Body of pancreas (tissue), 4 donors: ENCODE measurements around the gene TOB1. TPM values are rescaled to one million over a fixed set of nuclear protein-coding genes. Genes with fewer than 3 reads are reported as not detected.

Experiments
- ATAC-seq: fragments of 150-250 bp; one replicate; pipeline ENCODE4 v1.9.1; 2016
- DNase-seq, 4 donors: peaks; one replicate each; pipeline ENCODE4 v3.0.0-alpha.2; 2019
- H3K27ac ChIP-seq, 4 donors: fragments of 200-600 bp; sonication (generic); 1 replicate in 3 of 4; 2 replicates in 1 of 4; pipeline versions ENCODE4 v1.5.1 to v1.6.1; 2016 to 2019; ENCODE audit warnings: mild to moderate bottlenecking in 1 of 4, mixed read lengths in 1 of 4, moderate library complexity in 1 of 4
- H3K27me3 ChIP-seq, 2 donors: fragments of 200-600 bp; sonication (generic); one replicate each; pipeline ENCODE4 v1.6.0; 2016; ENCODE audit warnings: mild to moderate bottlenecking in 1 of 2
- H3K36me3 ChIP-seq, 2 donors: fragments of 200-600 bp; sonication (generic); replicated peaks in 1 of 2; 2 replicates each; pipeline ENCODE4 v1.5.1; 2016; ENCODE audit warnings: low read depth in 2 of 2; ENCODE audit not compliant: insufficient read depth in 1 of 2
- H3K4me1 ChIP-seq: fragments of 200-600 bp; sonication (generic); one replicate; pipeline ENCODE4 v1.6.0; 2016
- H3K4me3 ChIP-seq, 2 donors: fragments of 200-600 bp; sonication (generic); 1 replicate in 1 of 2; 2 replicates in 1 of 2; pipeline ENCODE4 v1.5.1; 2016 to 2019
- H3K9me3 ChIP-seq, 3 donors: fragments of 200-600 bp; sonication (generic); 1 replicate in 2 of 3; 2 replicates in 1 of 3; pipeline ENCODE4 v1.5.1; 2016
- POLR2A ChIP-seq, 3 donors: fragments of 450-650 bp; IDR thresholded peaks; one replicate each; pipeline ENCODE4 v1.6.1; 2016; ENCODE audit warnings: antibody characterized with exemption in 3 of 3, mild to moderate bottlenecking in 2 of 3
- WGBS, 2 donors: methylation state at CpG; one replicate each; pipeline ENCODE4 v1.1.5; 2017; 5-methylcytosine and 5-hydroxymethylcytosine counted together
- intact Hi-C: fragments of 100-400 bp; cut with DNase I; formaldehyde crosslinking; loops from one replicate; pipeline ENCODE4 v1.15.1; 2023
- total RNA-seq, 2 donors: library from RNA; depleted of rRNA; stranded (reverse); fragments of >200 nt; gene quantifications; one replicate each; pipeline ENCODE4 v1.1.0, GENCODE V29; 2016
- TF ChIP-seq, protein P1 (sequence below), 7 experiments: fragments of 450-650 bp in 4 of 7; fragments of 200-600 bp in 3 of 7; sonication (generic) in 3 of 7; IDR thresholded peaks; one replicate each; pipeline ENCODE4 v1.5.1; 2016 to 2019; ENCODE audit warnings: antibody characterized with exemption in 7 of 7

Gene TOB1
- total RNA-seq, 2 donors from 2014 or later = 36.8 to 46.1 TPM

DNA sequence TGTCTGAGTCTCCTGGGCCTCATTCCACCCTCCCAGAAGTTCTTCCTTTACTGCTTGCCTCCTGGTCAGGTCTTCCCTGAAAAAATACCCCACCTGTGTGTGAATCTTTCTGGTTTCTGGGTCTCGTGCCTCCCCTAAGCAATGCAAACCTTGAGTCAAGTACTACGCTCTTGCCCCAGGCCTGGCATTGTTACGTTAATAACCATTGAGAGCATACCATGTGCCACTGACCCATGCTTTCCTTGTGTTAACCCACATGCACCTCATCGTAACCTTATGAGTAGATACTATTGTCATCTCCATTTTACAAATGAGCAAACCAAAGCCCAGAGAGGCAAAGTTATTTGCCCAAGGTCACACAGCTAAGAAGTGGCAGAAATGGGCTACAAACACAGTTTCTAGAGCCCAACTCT lies 25.4 kb upstream of the TOB1 start:
- Histone ChIP-seq H3K36me3 (no peaks in the 10 kb centered on the region), H3K9me3 (no peaks in the 10 kb centered on the region), H3K27me3 (no peaks in the 10 kb centered on the region), H3K4me3 (no peak overlapping the region), H3K4me1 (peaks cover 26% of the 10 kb centered on the region), H3K27ac (peak overlapping the region; percentile 30 to 92 (median 76))
- ATAC-seq (no peak), DNase-seq (no peak)
- 86 to 89% methylated on average over 4 of the region's 4 CpGs for WGBS, 2 donors
- intact Hi-C loops = no loop called here
- TF ChIP-seq, protein P1, sequence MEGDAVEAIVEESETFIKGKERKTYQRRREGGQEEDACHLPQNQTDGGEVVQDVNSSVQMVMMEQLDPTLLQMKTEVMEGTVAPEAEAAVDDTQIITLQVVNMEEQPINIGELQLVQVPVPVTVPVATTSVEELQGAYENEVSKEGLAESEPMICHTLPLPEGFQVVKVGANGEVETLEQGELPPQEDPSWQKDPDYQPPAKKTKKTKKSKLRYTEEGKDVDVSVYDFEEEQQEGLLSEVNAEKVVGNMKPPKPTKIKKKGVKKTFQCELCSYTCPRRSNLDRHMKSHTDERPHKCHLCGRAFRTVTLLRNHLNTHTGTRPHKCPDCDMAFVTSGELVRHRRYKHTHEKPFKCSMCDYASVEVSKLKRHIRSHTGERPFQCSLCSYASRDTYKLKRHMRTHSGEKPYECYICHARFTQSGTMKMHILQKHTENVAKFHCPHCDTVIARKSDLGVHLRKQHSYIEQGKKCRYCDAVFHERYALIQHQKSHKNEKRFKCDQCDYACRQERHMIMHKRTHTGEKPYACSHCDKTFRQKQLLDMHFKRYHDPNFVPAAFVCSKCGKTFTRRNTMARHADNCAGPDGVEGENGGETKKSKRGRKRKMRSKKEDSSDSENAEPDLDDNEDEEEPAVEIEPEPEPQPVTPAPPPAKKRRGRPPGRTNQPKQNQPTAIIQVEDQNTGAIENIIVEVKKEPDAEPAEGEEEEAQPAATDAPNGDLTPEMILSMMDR (IDR thresholded peaks at IDR 0.05) = no peak
- no peak for TF ChIP-seq POLR2A (IDR thresholded peaks at IDR 0.05)

DNA sequence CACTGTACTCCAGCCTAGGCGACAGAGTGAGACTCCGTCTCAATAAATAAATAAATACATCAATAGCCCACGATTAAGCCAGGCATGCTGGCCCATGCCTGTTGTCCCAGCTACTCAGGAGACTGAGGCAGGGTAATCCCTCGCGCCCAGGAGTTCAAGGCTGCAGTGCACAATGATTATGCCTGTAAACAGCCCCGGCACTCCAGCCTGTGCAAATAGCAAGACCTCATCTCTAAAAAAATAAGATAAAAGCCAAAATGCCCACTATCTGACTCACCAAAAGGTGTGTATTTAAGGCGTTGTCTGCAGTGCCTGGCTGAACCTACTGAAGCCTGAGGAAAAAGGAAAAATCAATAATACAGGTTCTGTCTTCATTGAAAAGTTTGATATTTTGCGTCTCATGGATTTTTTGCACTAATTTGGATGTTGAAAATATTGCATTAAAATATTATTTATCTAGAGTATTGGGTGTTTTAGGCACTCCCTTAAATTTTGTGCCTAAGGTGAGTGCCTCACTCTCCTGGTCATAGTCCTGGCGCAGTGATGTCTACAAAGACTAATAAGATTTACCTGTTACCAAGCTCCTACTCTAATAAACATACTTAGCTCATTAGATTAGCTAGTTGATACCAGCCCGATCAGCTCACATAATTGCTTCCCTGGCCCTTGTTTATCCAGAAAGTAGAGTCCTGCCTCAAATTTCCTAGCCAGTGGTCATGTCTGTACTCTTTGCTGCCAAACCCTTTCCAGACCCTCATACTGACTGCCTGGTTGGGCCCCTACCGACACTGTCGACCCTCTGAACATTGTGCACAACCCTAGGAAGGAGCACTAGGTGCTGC lies 24.7 kb upstream of the TOB1 start:
- peak overlapping the region; percentile 30 to 92 (median 76) for H3K27ac ChIP-seq
- no peaks in the 10 kb centered on the region for H3K36me3 ChIP-seq
- DNase-seq (peak in 3 of 4 donors; percentile 33 to 45 (median 33)), ATAC-seq (peak; percentile 49)
- 35 to 39% methylated on average over 12 of the region's 12 CpGs for WGBS, 2 donors
- TF ChIP-seq, protein P1 (IDR thresholded peaks at IDR 0.05) = no peak
- TF ChIP-seq POLR2A (IDR thresholded peaks at IDR 0.05) = no peak
- H3K4me3 ChIP-seq = no peak overlapping the region
- no peaks in the 10 kb centered on the region for H3K27me3 ChIP-seq
- no peaks in the 10 kb centered on the region for H3K9me3 ChIP-seq
- intact Hi-C loops = no loop called here
- peaks cover 26% of the 10 kb centered on the region for H3K4me1 ChIP-seq

DNA sequence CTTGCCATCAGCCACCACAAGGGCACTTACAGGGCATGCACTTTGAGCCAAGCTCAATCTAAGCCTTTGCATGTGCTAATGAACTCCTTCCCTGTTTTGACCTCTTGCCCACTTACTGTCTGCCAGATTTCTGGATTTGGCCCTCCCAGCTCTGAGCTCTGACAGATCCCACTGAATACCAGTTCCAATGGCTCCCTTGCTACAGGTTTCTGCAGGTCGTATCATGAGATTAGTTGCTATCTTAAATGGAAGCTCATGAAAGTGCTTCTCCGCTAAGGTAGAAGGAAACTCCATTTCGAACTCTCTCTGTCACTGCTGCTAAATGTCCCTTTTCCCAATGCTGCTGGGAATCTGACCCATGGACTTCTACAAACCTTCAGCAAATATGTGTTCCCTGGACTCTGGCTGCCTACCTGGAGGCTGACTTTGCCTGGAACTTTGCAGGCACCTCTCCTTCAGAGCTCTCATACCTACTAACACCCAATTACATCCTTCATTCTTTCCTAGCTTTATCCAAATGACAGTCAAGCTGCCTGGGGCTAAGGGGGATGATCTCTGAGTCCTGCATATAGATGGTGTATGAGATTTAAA lies 23.5 kb upstream of the TOB1 start:
- Histone ChIP-seq H3K36me3 (no peaks in the 10 kb centered on the region), H3K4me1 (peaks cover 35% of the 10 kb centered on the region), H3K9me3 (no peaks in the 10 kb centered on the region), H3K27me3 (no peaks in the 10 kb centered on the region), H3K4me3 (no peak overlapping the region), H3K27ac (peak overlapping the region; percentile 23 to 91 (median 34))
- no peak for ATAC-seq
- DNase-seq = no peak
- intact Hi-C loops = no loop called here
- TF ChIP-seq, protein P1 (IDR thresholded peaks at IDR 0.05) = peak in 1 of 7 experiments; percentile 6
- no peak for TF ChIP-seq POLR2A (IDR thresholded peaks at IDR 0.05)
- 52 to 53% methylated on average over 3 of the region's 3 CpGs for WGBS, 2 donors

DNA sequence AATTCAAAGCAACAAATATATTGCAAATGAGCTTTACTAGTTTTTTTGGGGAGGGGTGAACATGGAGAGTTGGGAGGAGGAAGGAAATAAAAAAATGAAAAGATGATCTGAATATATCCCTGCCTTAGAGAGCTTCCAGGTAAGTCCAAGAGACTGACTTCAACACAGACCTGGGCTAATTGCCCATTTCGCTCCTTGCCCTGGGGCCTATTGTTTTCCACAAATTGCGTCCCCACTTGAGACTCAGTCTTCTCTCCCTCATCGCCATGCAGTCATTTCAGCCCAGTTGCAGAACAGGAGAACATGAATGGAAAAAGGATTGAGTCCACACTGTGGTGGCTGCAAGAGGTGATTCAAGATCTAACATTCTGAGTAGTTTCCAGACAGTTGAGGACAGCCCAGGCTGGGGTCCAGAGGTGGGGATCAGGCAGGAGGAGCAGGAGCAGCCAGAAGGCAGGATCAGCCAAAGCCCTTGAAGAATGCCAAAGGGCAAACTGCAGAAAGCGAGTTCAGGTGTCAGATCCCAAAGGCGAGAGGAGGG lies 21.6 kb upstream of the TOB1 start:
- no peaks in the 10 kb centered on the region for H3K9me3 ChIP-seq
- H3K36me3 ChIP-seq = no peaks in the 10 kb centered on the region
- DNase-seq (no peak), ATAC-seq (no peak)
- intact Hi-C loops = no loop called here
- no peak for TF ChIP-seq POLR2A (IDR thresholded peaks at IDR 0.05)
- TF ChIP-seq, protein P1 (IDR thresholded peaks at IDR 0.05) = no peak
- peaks cover 49% of the 10 kb centered on the region for H3K4me1 ChIP-seq
- peak overlapping the region in 2 of 4 donors; percentile 6 to 8 for H3K27ac ChIP-seq
- 94 to 98% methylated on average over 5 of the region's 5 CpGs for WGBS, 2 donors
- H3K4me3 ChIP-seq = no peak overlapping the region
- no peaks in the 10 kb centered on the region for H3K27me3 ChIP-seq
